ENCODE results near the gene STYXL1.

- TF ChIP-seq POLR2AphosphoS5 (IDR thresholded peaks at IDR 0.05) = no peak
- no peak for TF ChIP-seq POLR2A (IDR thresholded peaks at IDR 0.05)
Observed at GRCh38 chr7:75982306-75983064, 65.3 kb downstream of the STYXL1 start.

All from prostate gland (tissue), 1 donor.